ENCODE measurements around the gene PCBD1. TPM values are rescaled to one million over a fixed set of nuclear protein-coding genes. Genes with fewer than 3 reads are reported as not detected.

PCBD1 gene
- total RNA-seq, 1 donor from 2014 or later, result 54.6 TPM

DNA sequence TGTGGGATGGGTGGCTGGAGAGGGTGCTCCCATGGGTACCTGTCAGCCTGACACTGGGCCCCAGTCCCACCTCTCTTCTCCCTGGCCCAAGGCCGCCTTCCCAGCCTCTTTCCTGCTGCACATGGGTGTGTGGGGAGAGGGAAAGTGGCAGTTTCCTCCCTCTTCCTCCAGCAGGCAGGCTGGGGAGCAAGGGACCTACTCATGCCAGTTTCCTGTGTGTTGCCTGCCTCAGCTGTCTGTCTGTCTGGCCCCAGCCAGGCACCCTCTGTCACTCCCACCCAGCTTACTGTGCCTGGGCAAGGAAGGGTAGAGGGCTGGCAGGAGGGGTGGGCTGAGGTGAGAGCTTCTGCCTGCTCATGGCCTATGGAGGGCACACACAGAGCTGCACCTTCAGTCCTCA, 46.3 kb upstream of the PCBD1 start:
- Mint-ChIP-seq H3K36me3 (ENCODE audit: low read depth, unreplicated experiment) (no peaks in the 10 kb centered on the region), H3K9me3 (ENCODE audit: unreplicated experiment) (no peaks in the 10 kb centered on the region), H3K4me1 (ENCODE audit: low read depth, unreplicated experiment) (peaks cover 15% of the 10 kb centered on the region), H3K4me3 (ENCODE audit: unreplicated experiment) (no peak overlapping the region), H3K27me3 (ENCODE audit: low read depth, unreplicated experiment) (peaks cover 55% of the 10 kb centered on the region), H3K27ac (ENCODE audit: unreplicated experiment) (no peak overlapping the region)
- no peak overlapping the region for H3K4me2 ChIP-seq (ENCODE audit: low read length)
- peaks cover 10% of the 10 kb centered on the region for H3K4me1 ChIP-seq (ENCODE audit: insufficient read depth, low read length)
- no peaks in the 10 kb centered on the region for H3K9me3 ChIP-seq (ENCODE audit: insufficient read depth, low read depth, low read length)
- no peaks in the 10 kb centered on the region for H3K36me3 ChIP-seq (ENCODE audit: insufficient read depth, low read length)
- H3K9ac ChIP-seq (ENCODE audit: low read length), result no peak overlapping the region
- H3K79me2 ChIP-seq (ENCODE audit: insufficient read depth, low read length), result no peaks in the 10 kb centered on the region
- no peak overlapping the region for H3K27ac ChIP-seq (ENCODE audit: low read depth, low read length)
- no peak for TF ChIP-seq EZH2 (IDR thresholded peaks at IDR 0.05; ENCODE audit: insufficient read depth, low read length)
- TF ChIP-seq, protein P1, sequence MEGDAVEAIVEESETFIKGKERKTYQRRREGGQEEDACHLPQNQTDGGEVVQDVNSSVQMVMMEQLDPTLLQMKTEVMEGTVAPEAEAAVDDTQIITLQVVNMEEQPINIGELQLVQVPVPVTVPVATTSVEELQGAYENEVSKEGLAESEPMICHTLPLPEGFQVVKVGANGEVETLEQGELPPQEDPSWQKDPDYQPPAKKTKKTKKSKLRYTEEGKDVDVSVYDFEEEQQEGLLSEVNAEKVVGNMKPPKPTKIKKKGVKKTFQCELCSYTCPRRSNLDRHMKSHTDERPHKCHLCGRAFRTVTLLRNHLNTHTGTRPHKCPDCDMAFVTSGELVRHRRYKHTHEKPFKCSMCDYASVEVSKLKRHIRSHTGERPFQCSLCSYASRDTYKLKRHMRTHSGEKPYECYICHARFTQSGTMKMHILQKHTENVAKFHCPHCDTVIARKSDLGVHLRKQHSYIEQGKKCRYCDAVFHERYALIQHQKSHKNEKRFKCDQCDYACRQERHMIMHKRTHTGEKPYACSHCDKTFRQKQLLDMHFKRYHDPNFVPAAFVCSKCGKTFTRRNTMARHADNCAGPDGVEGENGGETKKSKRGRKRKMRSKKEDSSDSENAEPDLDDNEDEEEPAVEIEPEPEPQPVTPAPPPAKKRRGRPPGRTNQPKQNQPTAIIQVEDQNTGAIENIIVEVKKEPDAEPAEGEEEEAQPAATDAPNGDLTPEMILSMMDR (IDR thresholded peaks at IDR 0.05; ENCODE audit: insufficient read depth, low read depth, low read length), result no peak
- H3K4me3 ChIP-seq (ENCODE audit: insufficient read depth, low read depth, low read length), result no peak overlapping the region
- H2AFZ ChIP-seq (ENCODE audit: low read depth, low read length), result no peak overlapping the region
- H3K27me3 ChIP-seq (ENCODE audit: insufficient read depth, low read length), result peaks cover 25% of the 10 kb centered on the region
- H4K20me1 ChIP-seq (ENCODE audit: insufficient read depth, low read length), result peaks cover 3% of the 10 kb centered on the region
- DNase-seq (ENCODE audit: low read depth) (no peak), FAIRE-seq (no peak)

DNA sequence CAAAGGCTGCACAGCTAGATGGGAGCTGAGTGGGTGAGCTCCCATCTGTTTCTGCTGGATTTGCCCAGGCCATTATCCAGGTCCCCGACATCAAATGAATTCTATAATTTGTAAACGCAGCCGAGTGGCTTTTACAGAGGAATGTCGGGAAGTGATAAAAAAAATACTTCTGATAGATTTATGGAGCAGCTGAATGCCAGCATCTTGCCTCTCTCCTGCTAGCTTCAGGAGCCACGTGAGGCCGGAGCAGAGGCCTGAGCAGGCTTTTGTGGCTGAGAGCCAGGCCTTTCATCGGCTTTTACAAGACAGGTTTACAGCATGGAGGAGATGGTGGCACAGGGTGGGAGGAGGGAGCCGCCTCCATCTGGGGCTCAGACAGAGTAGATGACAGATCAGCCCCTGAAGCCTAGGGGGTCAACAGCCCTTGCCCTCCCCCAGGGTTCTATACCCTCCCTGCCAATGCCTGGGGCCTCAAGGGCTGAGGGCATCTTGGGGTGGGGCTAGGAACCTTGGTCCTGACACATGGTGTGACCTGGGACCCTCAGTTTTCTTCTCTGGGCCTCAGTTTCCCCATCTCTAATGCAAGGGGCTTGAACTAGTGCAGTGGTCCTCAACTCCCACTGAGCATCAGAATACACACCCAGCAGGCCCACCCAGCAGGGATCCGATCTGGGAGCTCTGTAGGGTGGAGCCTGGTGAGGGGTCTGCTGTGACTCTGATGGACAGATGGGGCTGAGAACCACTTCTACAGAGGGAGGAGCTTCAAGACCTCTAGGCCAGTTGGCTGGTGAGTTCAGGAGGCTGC, 44.2 kb upstream of the PCBD1 start:
- FAIRE-seq (no peak), DNase-seq (ENCODE audit: low read depth) (no peak)
- H3K36me3 Mint-ChIP-seq (ENCODE audit: low read depth, unreplicated experiment), result no peaks in the 10 kb centered on the region
- Histone ChIP-seq H4K20me1 (ENCODE audit: insufficient read depth, low read length) (peaks cover 3% of the 10 kb centered on the region), H3K79me2 (ENCODE audit: insufficient read depth, low read length) (no peaks in the 10 kb centered on the region), H3K9ac (ENCODE audit: low read length) (no peak overlapping the region), H3K4me1 (ENCODE audit: insufficient read depth, low read length) (peaks cover 12% of the 10 kb centered on the region), H3K36me3 (ENCODE audit: insufficient read depth, low read length) (no peaks in the 10 kb centered on the region), H3K4me3 (ENCODE audit: insufficient read depth, low read depth, low read length) (no peak overlapping the region), H2AFZ (ENCODE audit: low read depth, low read length) (no peak overlapping the region), H3K27me3 (ENCODE audit: insufficient read depth, low read length) (peaks cover 18% of the 10 kb centered on the region), H3K9me3 (ENCODE audit: insufficient read depth, low read depth, low read length) (no peaks in the 10 kb centered on the region), H3K27ac (ENCODE audit: low read depth, low read length) (no peak overlapping the region), H3K4me2 (ENCODE audit: low read length) (no peak overlapping the region)
- H3K27ac Mint-ChIP-seq (ENCODE audit: unreplicated experiment), result no peak overlapping the region
- H3K27me3 Mint-ChIP-seq (ENCODE audit: low read depth, unreplicated experiment), result peaks cover 51% of the 10 kb centered on the region
- TF ChIP-seq, protein P1 (IDR thresholded peaks at IDR 0.05; ENCODE audit: insufficient read depth, low read depth, low read length), result no peak
- no peak for TF ChIP-seq EZH2 (IDR thresholded peaks at IDR 0.05; ENCODE audit: insufficient read depth, low read length)
- no peaks in the 10 kb centered on the region for H3K9me3 Mint-ChIP-seq (ENCODE audit: unreplicated experiment)
- peaks cover 14% of the 10 kb centered on the region for H3K4me1 Mint-ChIP-seq (ENCODE audit: low read depth, unreplicated experiment)
- H3K4me3 Mint-ChIP-seq (ENCODE audit: unreplicated experiment), result no peak overlapping the region
